Keratinocyte (primary cell): Measurements from ENCODE around the gene FAM83D.

Experiments used
- EZH2 ChIP-seq: IDR thresholded peaks from one replicate; pipeline ENCODE4 v1.6.1; 2012; ENCODE audit warnings: inconsistent platforms, mild to moderate bottlenecking, low read length, moderate library complexity
- TF ChIP-seq, protein P1 (sequence below), 3 experiments: IDR thresholded peaks in 1 of 3; conservative IDR thresholded peaks in 1 of 3; optimal IDR thresholded peaks in 1 of 3; 2 replicates in 2 of 3; 3 replicates in 1 of 3; pipeline versions ENCODE3 to v1.5.1; 2011; ENCODE audit warnings: low read length in 3 of 3, mild to moderate bottlenecking in 3 of 3, moderate library complexity in 2 of 3, control low read depth in 1 of 3, inconsistent platforms in 1 of 3; ENCODE audit not compliant: insufficient read depth in 2 of 3; ENCODE audit errors: extremely low read depth in 1 of 3

DNA sequence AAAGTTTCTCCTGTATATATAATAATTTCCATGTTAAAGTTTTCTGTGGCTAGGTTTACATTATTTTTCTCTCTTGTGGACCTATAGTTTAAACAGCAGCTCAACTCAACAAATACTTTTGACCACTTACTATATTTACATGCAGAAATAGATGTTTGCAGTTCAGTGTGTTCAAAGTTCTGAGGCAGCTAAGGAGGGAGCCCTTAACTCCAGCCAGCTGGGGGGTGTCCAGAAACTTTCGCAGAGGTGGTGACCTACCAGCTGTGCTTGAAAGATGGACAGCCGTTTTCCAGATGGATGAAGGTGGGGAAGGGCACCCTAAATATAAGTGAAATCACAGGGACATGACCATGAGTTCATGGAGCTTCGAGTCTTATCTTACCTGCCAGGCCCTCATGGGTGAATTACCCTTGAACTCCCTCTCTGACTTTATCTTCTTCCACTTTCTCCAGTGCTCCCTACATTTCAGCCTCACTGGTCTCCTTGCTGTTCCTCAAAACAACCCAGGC lies 69.4 kb downstream of the FAM83D start:
- TF ChIP-seq, protein P1, sequence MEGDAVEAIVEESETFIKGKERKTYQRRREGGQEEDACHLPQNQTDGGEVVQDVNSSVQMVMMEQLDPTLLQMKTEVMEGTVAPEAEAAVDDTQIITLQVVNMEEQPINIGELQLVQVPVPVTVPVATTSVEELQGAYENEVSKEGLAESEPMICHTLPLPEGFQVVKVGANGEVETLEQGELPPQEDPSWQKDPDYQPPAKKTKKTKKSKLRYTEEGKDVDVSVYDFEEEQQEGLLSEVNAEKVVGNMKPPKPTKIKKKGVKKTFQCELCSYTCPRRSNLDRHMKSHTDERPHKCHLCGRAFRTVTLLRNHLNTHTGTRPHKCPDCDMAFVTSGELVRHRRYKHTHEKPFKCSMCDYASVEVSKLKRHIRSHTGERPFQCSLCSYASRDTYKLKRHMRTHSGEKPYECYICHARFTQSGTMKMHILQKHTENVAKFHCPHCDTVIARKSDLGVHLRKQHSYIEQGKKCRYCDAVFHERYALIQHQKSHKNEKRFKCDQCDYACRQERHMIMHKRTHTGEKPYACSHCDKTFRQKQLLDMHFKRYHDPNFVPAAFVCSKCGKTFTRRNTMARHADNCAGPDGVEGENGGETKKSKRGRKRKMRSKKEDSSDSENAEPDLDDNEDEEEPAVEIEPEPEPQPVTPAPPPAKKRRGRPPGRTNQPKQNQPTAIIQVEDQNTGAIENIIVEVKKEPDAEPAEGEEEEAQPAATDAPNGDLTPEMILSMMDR (optimal IDR thresholded peaks at IDR 0.05 in 1 of 3, IDR thresholded peaks at IDR 0.05 in 1 of 3, conservative IDR thresholded peaks at IDR 0.05 in 1 of 3; ENCODE audit: extremely low read depth in 1 of 3, insufficient read depth in 2 of 3, low read length in 3 of 3), result no peak
- no peak for TF ChIP-seq EZH2
